HFFc6 (cell line): ENCODE measurements around the gene HSBP1L1. TPM values are rescaled to one million over a fixed set of nuclear protein-coding genes. Genes with fewer than 3 reads are reported as not detected.

ENCODE experiments used
- DNase-seq: peaks from one replicate; pipeline ENCODE4 v3.0.0-alpha.2; 2018
- H3K27ac Mint-ChIP-seq: 2 replicates; pipeline ENCODE4 v1.8.0; 2020; ENCODE audit warnings: mild to moderate bottlenecking, mixed read lengths
- H3K27me3 Mint-ChIP-seq: 2 replicates; pipeline ENCODE4 v1.8.0; 2021; ENCODE audit warnings: mild to moderate bottlenecking, moderate library complexity, mixed read lengths; ENCODE audit not compliant: insufficient read depth
- H3K36me3 Mint-ChIP-seq: 2 replicates; pipeline ENCODE4 v1.8.0; 2021; ENCODE audit warnings: low read depth, mixed read lengths
- H3K4me1 Mint-ChIP-seq: 2 replicates; pipeline ENCODE4 v1.8.0; 2020; ENCODE audit warnings: low read depth, mixed read lengths
- H3K4me3 Mint-ChIP-seq: 2 replicates; pipeline ENCODE4 v1.8.0; 2020; ENCODE audit warnings: mild to moderate bottlenecking, moderate library complexity, mixed read lengths
- H3K9me3 Mint-ChIP-seq: 2 replicates; pipeline ENCODE4 v1.8.0; 2020; ENCODE audit warnings: mild to moderate bottlenecking, mixed read lengths
- total RNA-seq, 6 experiments: library from RNA; stranded (reverse); fragmentation: NEBNext Ultra II Directional; extraction: Animal tissue kit (Norgen Biotek cat#: 25700); gene quantifications; 2 replicates in 1 of 6; 3 replicates in 5 of 6; pipeline ENCODE4 v1.2.3, GENCODE V29; 2021
- TF ChIP-seq, protein P1 (sequence below): fragments of 200-600 bp; sonication (generic); IDR thresholded peaks from 2 replicates; pipeline ENCODE4 v1.5.0; 2021; ENCODE audit warnings: antibody characterized with exemption, mild to moderate bottlenecking

HSBP1L1 gene
- total RNA-seq, 6 experiments from 2014 or later, result 20.7 to 25.6 (median 21.6) TPM

DNA sequence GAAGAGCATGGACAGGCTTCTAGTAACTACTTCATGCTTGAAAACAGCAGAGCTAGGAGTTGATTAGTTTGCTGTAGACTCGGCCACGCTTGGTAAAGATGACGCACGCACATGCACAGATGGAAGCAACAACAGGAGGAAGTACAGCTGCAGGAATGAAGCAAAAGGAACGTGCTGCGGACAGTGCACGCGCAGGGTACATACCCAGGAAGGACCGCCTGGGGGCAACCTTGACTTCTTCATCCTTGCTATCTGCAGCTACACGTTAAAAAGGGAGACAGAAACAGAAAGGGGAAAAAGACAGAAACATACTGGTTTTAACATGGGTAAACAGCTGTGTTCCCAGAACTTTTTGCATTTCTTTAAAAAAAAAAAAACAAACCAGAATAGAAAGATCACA, 30.7 kb upstream of the HSBP1L1 start:
- peak overlapping the region; percentile 15; the same call in 1 of the 2 replicates for H3K4me3 Mint-ChIP-seq
- peaks cover 4% of the 10 kb centered on the region for H3K27me3 Mint-ChIP-seq
- H3K36me3 Mint-ChIP-seq, result peaks cover 87% of the 10 kb centered on the region
- TF ChIP-seq, protein P1, sequence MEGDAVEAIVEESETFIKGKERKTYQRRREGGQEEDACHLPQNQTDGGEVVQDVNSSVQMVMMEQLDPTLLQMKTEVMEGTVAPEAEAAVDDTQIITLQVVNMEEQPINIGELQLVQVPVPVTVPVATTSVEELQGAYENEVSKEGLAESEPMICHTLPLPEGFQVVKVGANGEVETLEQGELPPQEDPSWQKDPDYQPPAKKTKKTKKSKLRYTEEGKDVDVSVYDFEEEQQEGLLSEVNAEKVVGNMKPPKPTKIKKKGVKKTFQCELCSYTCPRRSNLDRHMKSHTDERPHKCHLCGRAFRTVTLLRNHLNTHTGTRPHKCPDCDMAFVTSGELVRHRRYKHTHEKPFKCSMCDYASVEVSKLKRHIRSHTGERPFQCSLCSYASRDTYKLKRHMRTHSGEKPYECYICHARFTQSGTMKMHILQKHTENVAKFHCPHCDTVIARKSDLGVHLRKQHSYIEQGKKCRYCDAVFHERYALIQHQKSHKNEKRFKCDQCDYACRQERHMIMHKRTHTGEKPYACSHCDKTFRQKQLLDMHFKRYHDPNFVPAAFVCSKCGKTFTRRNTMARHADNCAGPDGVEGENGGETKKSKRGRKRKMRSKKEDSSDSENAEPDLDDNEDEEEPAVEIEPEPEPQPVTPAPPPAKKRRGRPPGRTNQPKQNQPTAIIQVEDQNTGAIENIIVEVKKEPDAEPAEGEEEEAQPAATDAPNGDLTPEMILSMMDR, result peak; percentile 47; the same call in 1 of the 2 replicates
- H3K4me1 Mint-ChIP-seq, result peaks cover 12% of the 10 kb centered on the region; the same call in 1 of the 2 replicates
- H3K27ac Mint-ChIP-seq, result no peak overlapping the region; the same call in 1 of the 2 replicates
- H3K9me3 Mint-ChIP-seq, result peaks cover 50% of the 10 kb centered on the region
- peak; percentile 80 for DNase-seq

DNA sequence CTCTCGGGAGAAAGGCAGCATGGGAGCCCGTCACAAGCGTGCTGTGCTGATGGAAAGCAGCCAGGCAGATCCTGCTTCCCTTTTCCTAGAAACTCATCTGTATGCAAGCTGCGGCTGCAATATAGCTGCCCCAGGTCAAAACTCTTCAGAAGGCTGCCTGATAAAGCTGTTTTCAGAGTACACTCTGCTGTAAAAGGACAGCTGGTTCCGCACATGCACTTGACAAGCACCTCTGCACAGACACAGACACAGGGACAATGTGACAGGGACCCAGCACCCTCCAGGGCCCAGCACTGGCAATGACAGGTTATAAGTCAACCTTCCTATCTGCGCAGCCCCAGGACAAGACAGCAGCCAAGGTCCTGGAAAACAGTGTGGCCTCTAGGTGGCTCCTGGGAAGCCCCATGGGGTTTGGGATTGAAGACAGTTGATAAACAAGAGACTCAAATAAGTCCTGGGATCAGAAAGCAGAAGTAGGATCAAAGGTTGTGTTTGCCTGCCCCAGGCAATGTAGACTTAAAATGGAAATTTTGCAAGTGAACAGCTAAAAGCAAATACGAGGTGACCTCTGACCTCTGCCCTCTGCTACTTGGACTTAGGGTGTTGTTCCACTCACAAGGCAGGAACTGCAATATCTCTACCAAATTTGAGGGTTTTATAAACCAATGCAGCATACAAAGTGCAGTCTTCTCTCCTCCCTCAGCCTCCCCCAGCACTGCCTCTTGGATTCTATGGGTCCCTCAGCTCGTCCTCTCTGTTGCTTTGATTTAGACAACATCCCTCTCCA, 29.9 kb upstream of the HSBP1L1 start:
- no peak for DNase-seq
- peaks cover 43% of the 10 kb centered on the region for H3K9me3 Mint-ChIP-seq
- TF ChIP-seq, protein P1, result no peak
- peaks cover 83% of the 10 kb centered on the region for H3K36me3 Mint-ChIP-seq
- peaks cover 4% of the 10 kb centered on the region for H3K27me3 Mint-ChIP-seq
- no peak overlapping the region for H3K4me3 Mint-ChIP-seq
- H3K4me1 Mint-ChIP-seq, result peaks cover 16% of the 10 kb centered on the region; the same call in 1 of the 2 replicates
- no peak overlapping the region for H3K27ac Mint-ChIP-seq

DNA sequence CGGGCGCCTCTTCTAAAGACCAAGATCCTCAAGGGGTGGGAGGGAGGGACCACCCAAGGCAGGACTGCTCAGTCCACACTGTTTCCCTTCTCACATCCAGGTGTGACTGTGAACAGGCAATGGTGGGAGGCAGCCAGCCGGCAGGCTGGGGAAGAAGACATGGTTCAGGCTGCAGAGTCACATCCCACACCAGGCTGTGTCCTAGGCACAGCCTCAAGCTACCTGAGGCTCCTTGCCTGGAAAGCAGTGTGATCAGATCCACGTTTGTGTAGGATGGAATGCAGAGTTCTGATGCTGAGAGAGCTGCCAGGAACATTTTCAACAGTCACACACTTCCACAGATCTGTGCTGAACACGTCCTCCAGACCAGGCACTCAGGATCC, 29.4 kb upstream of the HSBP1L1 start:
- Mint-ChIP-seq H3K27me3 (peaks cover 5% of the 10 kb centered on the region), H3K9me3 (peaks cover 37% of the 10 kb centered on the region), H3K4me3 (no peak overlapping the region), H3K4me1 (peaks cover 16% of the 10 kb centered on the region; the same call in 1 of the 2 replicates), H3K27ac (no peak overlapping the region), H3K36me3 (peaks cover 83% of the 10 kb centered on the region)
- TF ChIP-seq, protein P1, result no peak
- no peak for DNase-seq

DNA sequence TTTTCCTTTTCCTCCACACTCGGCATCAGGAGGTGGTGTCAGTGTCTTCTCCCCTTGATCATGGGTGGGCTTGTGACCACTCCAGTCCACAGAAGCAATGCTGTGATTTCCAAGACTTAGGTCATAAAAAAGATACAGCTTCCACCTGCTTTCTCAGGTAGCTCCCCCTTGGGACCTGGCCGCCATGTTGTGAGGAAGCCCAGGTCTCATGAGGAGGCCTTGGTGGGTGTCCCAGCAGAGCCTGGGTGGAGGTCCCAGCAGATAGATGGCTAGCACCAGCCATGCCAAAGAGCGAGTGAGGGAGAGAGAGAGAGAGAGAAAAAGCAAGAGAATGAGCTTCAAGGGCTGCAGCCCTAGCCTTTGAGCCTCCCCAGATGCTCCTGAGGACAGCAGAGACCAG, 28.9 kb upstream of the HSBP1L1 start:
- Mint-ChIP-seq H3K27ac (no peak overlapping the region), H3K9me3 (peaks cover 33% of the 10 kb centered on the region), H3K27me3 (peaks cover 5% of the 10 kb centered on the region), H3K4me1 (peaks cover 16% of the 10 kb centered on the region; the same call in 1 of the 2 replicates), H3K4me3 (no peak overlapping the region), H3K36me3 (peaks cover 80% of the 10 kb centered on the region)
- TF ChIP-seq, protein P1, result no peak
- no peak for DNase-seq

DNA sequence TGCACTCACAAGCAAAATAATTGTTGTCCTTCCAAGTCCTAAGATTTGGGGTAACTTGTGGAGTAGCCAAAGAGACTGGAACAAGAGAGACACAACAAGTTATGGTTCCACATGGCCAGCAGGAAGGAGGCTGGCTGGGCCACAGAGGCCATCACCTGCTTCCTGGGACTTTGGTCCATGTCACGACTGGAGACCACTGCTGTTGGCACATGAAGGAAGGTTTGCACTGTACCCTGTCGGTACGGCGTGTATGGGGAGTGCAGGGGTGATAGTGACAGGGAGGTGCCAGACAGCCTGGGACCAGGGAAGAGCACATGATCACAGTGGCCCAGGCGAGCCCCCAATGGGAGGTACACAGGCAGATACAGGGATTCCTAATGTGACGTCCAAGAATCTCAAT, 28.5 kb upstream of the HSBP1L1 start:
- H3K4me1 Mint-ChIP-seq, result peaks cover 16% of the 10 kb centered on the region; the same call in 1 of the 2 replicates
- peaks cover 77% of the 10 kb centered on the region for H3K36me3 Mint-ChIP-seq
- TF ChIP-seq, protein P1, result no peak
- no peak for DNase-seq
- H3K4me3 Mint-ChIP-seq, result no peak overlapping the region
- peaks cover 31% of the 10 kb centered on the region for H3K9me3 Mint-ChIP-seq
- peaks cover 5% of the 10 kb centered on the region for H3K27me3 Mint-ChIP-seq
- no peak overlapping the region for H3K27ac Mint-ChIP-seq
